Naive thymus-derived CD4-positive, alpha-beta T cell (primary cell): ENCODE results near the gene ADRM1. TPM values are rescaled to one million over a fixed set of nuclear protein-coding genes. Genes with fewer than 3 reads are reported as not detected.

Source experiments
- ATAC-seq: fragments of 150-1000 bp; cut with Tn5 transposase; 2 replicates; pipeline ENCODE4 v1.10.0; 2021; ENCODE audit warnings: mild to moderate bottlenecking, moderate library complexity
- CTCF ChIA-PET: fragments of 350-600 bp; sonication (Branson Sonifier 250); formaldehyde crosslinking; loops from one replicate; lab custom pipeline; 2021; ENCODE audit warnings: antibody characterized with exemption; lab: Charles Lee
- POLR2A ChIA-PET: fragments of 350-600 bp; sonication (Branson Sonifier 250); formaldehyde crosslinking; loops from one replicate; lab custom pipeline; 2021; ENCODE audit warnings: antibody characterized with exemption, inconsistent platforms; lab: Charles Lee
- DNase-seq, 9 donors: peaks; one replicate each; pipeline versions ENCODE4 v3.0.0 to v3.0.0-alpha.2; 2020 to 2022; ENCODE audit warnings: mixed read lengths in 1 of 9
- H3K27ac ChIP-seq: one replicate; pipeline ENCODE4 v1.7.0; 2013; ENCODE audit warnings: mild to moderate bottlenecking, low read depth, low read length, moderate library complexity
- H3K27me3 ChIP-seq, 2 donors: one replicate each; pipeline ENCODE4 v1.7.0; 2013; ENCODE audit warnings: low read length in 2 of 2, mild to moderate bottlenecking in 2 of 2, moderate library complexity in 2 of 2; ENCODE audit not compliant: control insufficient read depth in 2 of 2, insufficient read depth in 2 of 2
- H3K36me3 ChIP-seq, 3 experiments: 1 replicate in 2 of 3; 2 replicates in 1 of 3; pipeline ENCODE4 v1.7.0; 2013; ENCODE audit warnings: low read length in 3 of 3, mild to moderate bottlenecking in 3 of 3, moderate library complexity in 1 of 3; ENCODE audit not compliant: insufficient read depth in 3 of 3, control insufficient read depth in 2 of 3
- H3K4me1 ChIP-seq, 2 donors: one replicate each; pipeline ENCODE4 v1.7.0; 2013; ENCODE audit warnings: low read length in 2 of 2, mild to moderate bottlenecking in 2 of 2, moderate library complexity in 1 of 2; ENCODE audit not compliant: control insufficient read depth in 2 of 2, insufficient read depth in 2 of 2
- H3K4me3 ChIP-seq: 2 replicates; pipeline ENCODE4 v1.7.0; 2013; ENCODE audit warnings: mild to moderate bottlenecking, low read length
- H3K9me3 ChIP-seq, 3 experiments: 1 replicate in 2 of 3; 2 replicates in 1 of 3; pipeline ENCODE4 v1.7.0; 2013; ENCODE audit warnings: low read length in 3 of 3; ENCODE audit not compliant: control insufficient read depth in 2 of 3
- H3K27ac Mint-ChIP-seq, 9 donors: one replicate each; pipeline ENCODE4 v1.8.0; 2020 to 2022; ENCODE audit warnings: mixed read lengths in 9 of 9, mild to moderate bottlenecking in 8 of 9, moderate library complexity in 5 of 9, inconsistent platforms in 2 of 9
- H3K27me3 Mint-ChIP-seq, 5 donors: one replicate each; pipeline ENCODE4 v1.8.0; 2021 to 2022; ENCODE audit warnings: mixed read lengths in 5 of 5, mild to moderate bottlenecking in 1 of 5
- H3K36me3 Mint-ChIP-seq, 5 donors: one replicate each; pipeline ENCODE4 v1.8.0; 2020 to 2022; ENCODE audit warnings: mixed read lengths in 5 of 5, mild to moderate bottlenecking in 3 of 5, inconsistent platforms in 1 of 5
- H3K4me1 Mint-ChIP-seq, 7 donors: one replicate each; pipeline ENCODE4 v1.8.0; 2020 to 2022; ENCODE audit warnings: mixed read lengths in 7 of 7, mild to moderate bottlenecking in 3 of 7, inconsistent platforms in 1 of 7
- H3K4me3 Mint-ChIP-seq, 10 donors: one replicate each; pipeline ENCODE4 v1.8.0; 2020 to 2022; ENCODE audit warnings: mild to moderate bottlenecking in 10 of 10, mixed read lengths in 10 of 10, moderate library complexity in 6 of 10, inconsistent platforms in 2 of 10
- H3K9me3 Mint-ChIP-seq, 11 donors: one replicate each; pipeline ENCODE4 v1.8.0; 2020 to 2022; ENCODE audit warnings: mixed read lengths in 11 of 11, mild to moderate bottlenecking in 4 of 11, inconsistent platforms in 1 of 11, moderate library complexity in 1 of 11
- intact Hi-C, 2 donors: fragments of 100-400 bp; cut with micrococcal nuclease; formaldehyde crosslinking; loops; one replicate each; pipeline ENCODE4 v1.15.1; 2023
- polyA plus RNA-seq, 2 donors: library from polyadenylated mRNA; unstranded; fragments of 300-500 nt; fragmentation: Illumina TruSeq; gene quantifications; one replicate each; pipeline ENCODE4 v1.2.3, GENCODE V29; 2021
- total RNA-seq, 6 experiments: library from RNA in 5 of 6; stranded (reverse) in 5 of 6; gene quantifications; 1 replicate in 5 of 6; 2 replicates in 1 of 6; pipeline ENCODE4 v1.2.3 and lab custom pipeline; 2021 to 2026

The ADRM1 gene
- total and polyA plus RNA-seq, 7 experiments from 2014 or later: 51.3 to 117 (median 56.1) TPM

GRCh38 chr20:62307226-62308101 is 4.7 kb downstream of the ADRM1 start:
- no peak for ATAC-seq
- intact Hi-C loops: no loop called here
- H3K27me3 Mint-ChIP-seq: no peaks in the 10 kb centered on the region
- ChIA-PET CTCF (no interaction called here), POLR2A (no interaction called here)
- no peaks in the 10 kb centered on the region for H3K9me3 ChIP-seq
- H3K27ac ChIP-seq: no peak overlapping the region
- peak overlapping the region in 1 of 10 donors; percentile 38 for H3K4me3 Mint-ChIP-seq
- peaks cover 0 to 15% (median 4%) of the 10 kb centered on the region in 5 donors for H3K36me3 Mint-ChIP-seq
- H3K36me3 ChIP-seq: peaks cover 0 to 54% (median 8%) of the 10 kb centered on the region in 3 experiments
- peaks cover 17 to 19% of the 10 kb centered on the region in 2 donors for H3K4me1 ChIP-seq
- H3K4me1 Mint-ChIP-seq: peaks cover 12 to 24% (median 18%) of the 10 kb centered on the region in 7 donors
- no peak overlapping the region for H3K4me3 ChIP-seq
- no peaks in the 10 kb centered on the region for H3K27me3 ChIP-seq
- no peaks in the 10 kb centered on the region for H3K9me3 Mint-ChIP-seq
- H3K27ac Mint-ChIP-seq: no peak overlapping the region
- no peak for DNase-seq

GRCh38 chr20:62308102-62308822 is 5.5 kb downstream of the ADRM1 start:
- POLR2A ChIA-PET: no interaction called here
- no peak overlapping the region for H3K4me3 ChIP-seq
- peaks cover 12 to 24% (median 18%) of the 10 kb centered on the region in 7 donors for H3K4me1 Mint-ChIP-seq
- H3K36me3 Mint-ChIP-seq: peaks cover 0 to 15% (median 4%) of the 10 kb centered on the region in 5 donors
- no peaks in the 10 kb centered on the region for H3K27me3 ChIP-seq
- intact Hi-C loops: no loop called here
- CTCF ChIA-PET: interaction anchor here (0.9 kb wide), 1 partner anchor 7 kb away, joined by 4 read pairs; no protein-coding TSS in a partner anchor
- H3K4me3 Mint-ChIP-seq: peak overlapping the region in 1 of 10 donors; percentile 38
- no peak overlapping the region for H3K27ac ChIP-seq
- no peaks in the 10 kb centered on the region for H3K9me3 ChIP-seq
- no peak overlapping the region for H3K27ac Mint-ChIP-seq
- no peaks in the 10 kb centered on the region for H3K27me3 Mint-ChIP-seq
- no peaks in the 10 kb centered on the region for H3K9me3 Mint-ChIP-seq
- peaks cover 17 to 19% of the 10 kb centered on the region in 2 donors for H3K4me1 ChIP-seq
- ATAC-seq: no peak
- peaks cover 0 to 53% (median 8%) of the 10 kb centered on the region in 3 experiments for H3K36me3 ChIP-seq
- DNase-seq: no peak

GRCh38 chr20:62309198-62309944 is 6.6 kb downstream of the ADRM1 start:
- Histone ChIP-seq H3K4me3 (no peak overlapping the region), H3K27me3 (no peaks in the 10 kb centered on the region), H3K9me3 (no peaks in the 10 kb centered on the region), H3K27ac (no peak overlapping the region), H3K36me3 (peaks cover 0 to 49% (median 8%) of the 10 kb centered on the region in 3 experiments), H3K4me1 (peaks cover 12 to 14% of the 10 kb centered on the region in 2 donors)
- Mint-ChIP-seq H3K36me3 (peaks cover 0 to 11% (median 4%) of the 10 kb centered on the region in 5 donors), H3K27ac (no peak overlapping the region), H3K4me1 (peaks cover 7 to 14% (median 11%) of the 10 kb centered on the region in 7 donors), H3K9me3 (no peaks in the 10 kb centered on the region), H3K27me3 (no peaks in the 10 kb centered on the region), H3K4me3 (no peak overlapping the region)
- POLR2A ChIA-PET: no interaction called here
- CTCF ChIA-PET: interaction anchor here (0.9 kb wide), 1 partner anchor 8 kb away, joined by 4 read pairs; no protein-coding TSS in a partner anchor
- no peak for DNase-seq
- intact Hi-C loops: no loop called here
- no peak for ATAC-seq

- Histone ChIP-seq H3K36me3 (peaks cover 0 to 41% (median 8%) of the 10 kb centered on the region in 3 experiments), H3K27me3 (no peaks in the 10 kb centered on the region), H3K4me1 (peaks cover 4 to 6% of the 10 kb centered on the region in 2 donors), H3K4me3 (no peak overlapping the region), H3K27ac (no peak overlapping the region), H3K9me3 (no peaks in the 10 kb centered on the region)
- H3K27ac Mint-ChIP-seq: no peak overlapping the region
- ATAC-seq (no peak), DNase-seq (no peak)
- no peaks in the 10 kb centered on the region for H3K27me3 Mint-ChIP-seq
- intact Hi-C loops: no loop called here
- H3K4me3 Mint-ChIP-seq: no peak overlapping the region
- H3K36me3 Mint-ChIP-seq: peaks cover 0 to 11% (median 4%) of the 10 kb centered on the region in 5 donors
- ChIA-PET POLR2A (no interaction called here), CTCF (no interaction called here)
- H3K9me3 Mint-ChIP-seq: no peaks in the 10 kb centered on the region
- peaks cover 4 to 7% (median 5%) of the 10 kb centered on the region in 7 donors for H3K4me1 Mint-ChIP-seq
Measured at GRCh38 chr20:62309947-62310756, 7.4 kb downstream of the ADRM1 start.

GRCh38 chr20:62310757-62311121 is 7.9 kb downstream of the ADRM1 start:
- no peak for DNase-seq
- no peak overlapping the region for H3K4me3 Mint-ChIP-seq
- H3K27me3 Mint-ChIP-seq: no peaks in the 10 kb centered on the region
- Histone ChIP-seq H3K36me3 (peaks cover 0 to 36% (median 8%) of the 10 kb centered on the region in 3 experiments), H3K9me3 (no peaks in the 10 kb centered on the region), H3K27ac (no peak overlapping the region), H3K4me1 (peaks cover 0 to 1% of the 10 kb centered on the region in 2 donors), H3K27me3 (no peaks in the 10 kb centered on the region), H3K4me3 (no peak overlapping the region)
- H3K27ac Mint-ChIP-seq: no peak overlapping the region
- H3K36me3 Mint-ChIP-seq: peaks cover 0 to 8% (median 3%) of the 10 kb centered on the region in 5 donors
- H3K4me1 Mint-ChIP-seq: peaks cover 0 to 2% (median under 1%) of the 10 kb centered on the region in 7 donors
- ChIA-PET POLR2A (no interaction called here), CTCF (no interaction called here)
- intact Hi-C loops: no loop called here
- ATAC-seq: no peak
- H3K9me3 Mint-ChIP-seq: no peaks in the 10 kb centered on the region

- ChIA-PET POLR2A (no interaction called here), CTCF (no interaction called here)
- H3K36me3 Mint-ChIP-seq: peaks cover 0 to 8% (median 3%) of the 10 kb centered on the region in 5 donors
- intact Hi-C loops: no loop called here
- no peaks in the 10 kb centered on the region for H3K9me3 Mint-ChIP-seq
- ATAC-seq (no peak), DNase-seq (no peak)
- no peaks in the 10 kb centered on the region for H3K27me3 ChIP-seq
- H3K27me3 Mint-ChIP-seq: no peaks in the 10 kb centered on the region
- H3K27ac ChIP-seq: no peak overlapping the region
- peaks cover 0 to 32% (median 8%) of the 10 kb centered on the region in 3 experiments for H3K36me3 ChIP-seq
- H3K4me3 ChIP-seq: no peak overlapping the region
- H3K4me1 ChIP-seq: no peaks in the 10 kb centered on the region
- no peaks in the 10 kb centered on the region for H3K9me3 ChIP-seq
- no peak overlapping the region for H3K4me3 Mint-ChIP-seq
- H3K4me1 Mint-ChIP-seq: peaks cover 0 to 2% (median 0%) of the 10 kb centered on the region in 7 donors
- no peak overlapping the region for H3K27ac Mint-ChIP-seq
Measured at GRCh38 chr20:62311150-62311549, 8.4 kb downstream of the ADRM1 start.
